Gastrocnemius medialis (tissue), 4 donors: ENCODE data around the gene IL34.

Experiments used
- POLR2A ChIP-seq, 2 donors: fragments of 450-650 bp; IDR thresholded peaks; one replicate each; pipeline ENCODE4 v1.6.1; 2017; ENCODE audit warnings: antibody characterized with exemption in 2 of 2, mild to moderate bottlenecking in 2 of 2, moderate library complexity in 2 of 2
- TF ChIP-seq, protein P1 (sequence below), 5 experiments: fragments of 450-650 bp in 3 of 5; fragments of 200-600 bp in 2 of 5; sonication (generic) in 2 of 5; IDR thresholded peaks in 4 of 5; conservative IDR thresholded peaks in 1 of 5; 1 replicate in 4 of 5; 2 replicates in 1 of 5; pipeline ENCODE4 v1.5.1; 2016 to 2019; ENCODE audit warnings: antibody characterized with exemption in 5 of 5, mild to moderate bottlenecking in 3 of 5, moderate library complexity in 3 of 5

DNA sequence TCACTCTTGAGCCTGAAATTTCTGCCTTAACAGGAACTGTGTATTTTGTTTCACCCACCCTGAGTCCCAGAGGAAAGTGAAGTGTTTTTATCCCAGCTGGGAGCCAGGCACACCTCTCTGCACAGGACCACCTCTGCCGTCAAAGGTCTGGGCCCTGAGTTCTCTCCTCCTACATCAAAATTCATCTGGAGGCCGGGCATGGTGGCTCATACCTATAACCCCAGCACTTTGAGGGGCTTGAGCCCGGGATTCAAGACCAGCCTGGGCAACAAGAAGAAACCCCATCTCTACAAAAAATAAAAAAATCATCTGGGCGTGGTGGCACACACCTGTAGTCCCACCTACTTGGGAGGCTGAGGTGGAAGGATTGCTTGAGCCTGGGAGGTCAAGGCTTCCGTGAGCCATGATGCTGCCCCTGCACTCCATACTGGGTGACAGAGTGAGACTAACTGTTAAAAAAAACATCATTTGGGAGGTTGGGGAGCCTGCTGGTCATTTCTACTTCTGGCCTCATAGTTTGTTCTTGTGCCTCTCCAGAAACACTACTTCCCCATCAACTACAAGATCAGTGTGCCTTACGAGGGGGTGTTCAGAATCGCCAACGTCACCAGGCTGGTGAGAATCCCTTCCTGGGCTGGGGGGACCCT, 9.8 kb downstream of the IL34 start:
- TF ChIP-seq, protein P1, sequence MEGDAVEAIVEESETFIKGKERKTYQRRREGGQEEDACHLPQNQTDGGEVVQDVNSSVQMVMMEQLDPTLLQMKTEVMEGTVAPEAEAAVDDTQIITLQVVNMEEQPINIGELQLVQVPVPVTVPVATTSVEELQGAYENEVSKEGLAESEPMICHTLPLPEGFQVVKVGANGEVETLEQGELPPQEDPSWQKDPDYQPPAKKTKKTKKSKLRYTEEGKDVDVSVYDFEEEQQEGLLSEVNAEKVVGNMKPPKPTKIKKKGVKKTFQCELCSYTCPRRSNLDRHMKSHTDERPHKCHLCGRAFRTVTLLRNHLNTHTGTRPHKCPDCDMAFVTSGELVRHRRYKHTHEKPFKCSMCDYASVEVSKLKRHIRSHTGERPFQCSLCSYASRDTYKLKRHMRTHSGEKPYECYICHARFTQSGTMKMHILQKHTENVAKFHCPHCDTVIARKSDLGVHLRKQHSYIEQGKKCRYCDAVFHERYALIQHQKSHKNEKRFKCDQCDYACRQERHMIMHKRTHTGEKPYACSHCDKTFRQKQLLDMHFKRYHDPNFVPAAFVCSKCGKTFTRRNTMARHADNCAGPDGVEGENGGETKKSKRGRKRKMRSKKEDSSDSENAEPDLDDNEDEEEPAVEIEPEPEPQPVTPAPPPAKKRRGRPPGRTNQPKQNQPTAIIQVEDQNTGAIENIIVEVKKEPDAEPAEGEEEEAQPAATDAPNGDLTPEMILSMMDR (IDR thresholded peaks at IDR 0.05 in 4 of 5, conservative IDR thresholded peaks at IDR 0.05 in 1 of 5), result no peak
- no peak for TF ChIP-seq POLR2A (IDR thresholded peaks at IDR 0.05)
